ENCODE data around the gene C16orf95. TPM values are rescaled to one million over a fixed set of nuclear protein-coding genes. Genes with fewer than 3 reads are reported as not detected.
A peak's percentile ranks its signal among the peaks of the same experiment; 100 is the strongest.
"Not testable (repeated sequence)": the region's sequence is repeated elsewhere in the genome, so short reads cannot be mapped to it uniquely, and the experiment has no call there.

The C16orf95 gene
- total RNA-seq = 1 to 10 TPM; 1.4 to 2.5 (median 1.9) TPM

- DNase-seq (ENCODE audit: low spot score in 2 of 2) = peak; percentile 96 to 100
- 0 to 2% methylated on average over 14 to 42 of the region's 64 CpGs for WGBS, 2 donors
- TF ChIP-seq POLR2A (IDR thresholded peaks at IDR 0.05) = peak in 1 of 2 donors; percentile 79
- no peak for TF ChIP-seq CTCF (IDR thresholded peaks at IDR 0.05)
- peak within 1 kb of the TSS; percentile 92 for H3K4me3 ChIP-seq (ENCODE audit: low read depth, poor library complexity, severe bottlenecking)
- intact Hi-C loops (cut with DNase I; ENCODE audit: low total_unique reads) = no loop called here
Measured at GRCh38 chr16:87316923-87317749, at the start of gene C16orf95. C16orf95 (minus strand) TSS chr16:87317392; CDS start chr16:87317242, 150 bp downstream.

- TF ChIP-seq CTCF (IDR thresholded peaks at IDR 0.05) = no peak
- no peak for TF ChIP-seq POLR2A (IDR thresholded peaks at IDR 0.05)
- WGBS, 2 donors = 97 to 100% methylated on average over 1 of the region's 1 CpG
- intact Hi-C loops (cut with DNase I; ENCODE audit: low total_unique reads) = no loop called here
- H3K4me3 ChIP-seq (ENCODE audit: low read depth, poor library complexity, severe bottlenecking) = no peak overlapping the region
- no peak for DNase-seq (ENCODE audit: low spot score in 2 of 2)
Measured at GRCh38 chr16:87366930-87367329, 49.7 kb upstream of the C16orf95 start.

- intact Hi-C loops (cut with DNase I; ENCODE audit: low total_unique reads) = no loop called here
- no peak overlapping the region for H3K4me3 ChIP-seq (ENCODE audit: low read depth, poor library complexity, severe bottlenecking)
- 55 to 65% methylated on average over 4 of the region's 4 CpGs for WGBS, 2 donors
- TF ChIP-seq POLR2A (IDR thresholded peaks at IDR 0.05) (no peak), CTCF (IDR thresholded peaks at IDR 0.05) (no peak)
- DNase-seq (ENCODE audit: low spot score in 2 of 2) = no peak
Measured at GRCh38 chr16:87366288-87366687, 49.1 kb upstream of the C16orf95 start.

- no peak overlapping the region for H3K4me3 ChIP-seq (ENCODE audit: low read depth, poor library complexity, severe bottlenecking)
- no peak for TF ChIP-seq POLR2A (IDR thresholded peaks at IDR 0.05)
- no peak for TF ChIP-seq CTCF (IDR thresholded peaks at IDR 0.05)
- WGBS, 2 donors = 93% methylated on average over 13 of the region's 13 CpGs
- no peak for DNase-seq (ENCODE audit: low spot score in 2 of 2)
- intact Hi-C loops (cut with DNase I; ENCODE audit: low total_unique reads) = no loop called here
Measured at GRCh38 chr16:87365021-87365713, 48.0 kb upstream of the C16orf95 start.

- WGBS, 2 donors = 70 to 72% methylated on average over 15 to 17 of the region's 17 CpGs
- no peak overlapping the region for H3K4me3 ChIP-seq (ENCODE audit: low read depth, poor library complexity, severe bottlenecking)
- TF ChIP-seq POLR2A (IDR thresholded peaks at IDR 0.05) = no peak
- no peak for TF ChIP-seq CTCF (IDR thresholded peaks at IDR 0.05)
- intact Hi-C loops (cut with DNase I; ENCODE audit: low total_unique reads) = no loop called here
- no peak for DNase-seq (ENCODE audit: low spot score in 2 of 2)
Measured at GRCh38 chr16:87363771-87364455, 46.7 kb upstream of the C16orf95 start.

- 93 to 94% methylated on average over 13 of the region's 13 CpGs for WGBS, 2 donors
- intact Hi-C loops (cut with DNase I; ENCODE audit: low total_unique reads) = not testable (repeated sequence)
Measured at GRCh38 chr16:87362828-87363559, 45.8 kb upstream of the C16orf95 start.

More at GRCh38 chr16:87362828-87363559, 45.8 kb upstream of the C16orf95 start:
- H3K4me3 ChIP-seq (ENCODE audit: low read depth, poor library complexity, severe bottlenecking); DNase-seq (ENCODE audit: low spot score in 2 of 2): not testable (repeated sequence)

Measured in lower leg skin (tissue), 4 donors.